GM19467 (cell line): ENCODE results near the gene MGAT5.

Experiments
- ATAC-seq: cut with Tn5 transposase; IDR thresholded peaks from one replicate; pipeline ENCODE4 v1.9.1; 2021; ENCODE audit warnings: mild to moderate bottlenecking, moderate library complexity; ENCODE audit not compliant: unreplicated experiment

Gene MGAT5

DNA sequence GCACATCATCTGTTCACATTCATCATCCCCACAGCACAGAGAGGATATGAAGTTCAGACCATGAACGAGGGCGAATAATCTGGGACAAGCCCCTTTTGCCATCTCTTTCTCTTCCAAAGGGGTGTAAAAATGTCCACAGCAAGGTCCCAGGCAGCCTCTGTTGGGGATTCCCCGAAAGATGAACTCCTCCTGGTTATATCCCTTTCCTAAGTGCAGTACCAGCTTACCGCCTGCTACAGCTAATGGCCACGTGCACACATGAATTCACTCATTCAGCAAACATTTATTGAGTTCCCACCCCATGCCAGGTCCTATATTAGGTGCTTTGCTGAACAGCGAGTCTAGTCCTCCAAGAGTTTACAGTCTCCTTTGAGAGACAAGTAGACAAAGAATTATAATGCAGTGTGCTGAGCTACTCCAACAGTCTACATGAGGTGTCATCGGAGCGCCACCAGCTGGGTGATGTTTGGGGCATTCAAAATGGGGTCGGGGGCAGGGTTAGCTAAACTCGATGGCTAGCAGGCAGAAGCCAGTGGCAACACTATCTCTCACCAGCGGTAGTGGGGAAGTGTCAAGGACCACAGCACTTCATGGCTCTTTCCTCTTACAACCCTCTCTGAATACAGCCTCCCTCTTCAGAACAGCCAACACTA, 236.0 kb downstream of the MGAT5 start:
- ATAC-seq: no peak

DNA sequence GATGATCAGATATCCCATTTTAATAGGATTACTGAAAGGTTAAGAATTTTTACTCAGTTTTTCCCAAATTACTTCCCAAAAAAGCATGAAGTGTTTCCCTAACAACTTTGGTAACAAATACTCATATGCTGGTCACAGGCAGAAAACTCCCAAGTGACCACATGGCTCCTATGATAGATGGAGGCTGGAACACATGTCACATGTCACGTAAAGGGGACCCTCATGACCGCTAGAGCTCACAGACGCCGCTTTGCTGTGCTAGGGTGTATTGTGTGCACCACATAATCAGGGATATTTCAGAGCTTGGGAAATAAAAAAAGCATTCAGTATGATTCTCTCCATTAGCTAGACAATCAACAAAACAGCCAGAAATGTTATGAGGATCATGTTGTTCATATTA, 236.7 kb downstream of the MGAT5 start:
- ATAC-seq: no peak

DNA sequence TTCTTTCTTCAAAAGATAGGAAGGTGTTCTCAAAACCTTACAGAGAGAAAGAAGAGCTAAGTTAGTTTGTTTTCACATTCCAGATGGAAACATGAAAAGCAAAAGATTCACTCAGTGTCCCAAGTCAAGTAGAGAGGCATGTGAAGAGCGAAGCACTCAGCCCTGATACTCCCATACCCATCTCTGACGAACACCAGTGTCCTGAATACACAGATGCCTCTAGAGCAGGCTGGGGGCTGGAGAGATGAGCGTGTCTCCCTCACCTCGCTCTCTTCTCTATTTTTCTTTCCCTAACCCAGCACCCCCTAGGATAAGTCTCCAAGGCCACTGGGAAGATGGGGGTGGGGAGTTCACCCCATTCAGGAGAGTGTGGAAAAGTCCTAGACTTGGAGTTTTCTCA, 237.2 kb downstream of the MGAT5 start:
- ATAC-seq: no peak

DNA sequence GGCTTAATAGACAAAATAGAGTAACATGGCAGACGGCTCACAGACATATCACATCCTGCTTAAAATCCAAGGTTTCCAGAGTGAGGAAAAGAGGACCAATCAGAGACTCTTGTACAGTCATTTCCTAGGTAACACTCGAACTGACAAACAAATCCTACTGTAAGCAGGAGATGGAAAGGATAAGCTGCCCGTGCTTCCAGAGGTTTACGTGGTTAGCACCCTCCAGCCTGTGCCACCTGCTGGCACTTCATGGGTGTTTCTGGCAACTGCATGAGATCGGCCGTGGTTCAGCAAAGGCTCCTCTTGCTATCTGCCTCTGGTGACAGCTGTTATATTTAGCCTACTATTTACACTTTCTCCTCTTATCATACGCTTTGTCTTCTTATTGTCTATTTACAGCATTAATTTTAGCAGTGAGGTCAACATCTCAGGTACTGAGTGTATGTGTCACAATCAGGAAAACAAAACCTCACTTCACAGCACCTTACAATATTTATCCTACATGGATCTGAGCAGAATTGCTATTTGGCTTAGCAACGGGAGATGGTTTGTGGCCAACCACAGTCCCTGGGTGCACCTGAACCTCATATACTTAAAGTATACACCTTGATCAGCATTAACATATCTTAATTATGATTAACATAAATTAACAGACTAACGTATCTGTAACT, 238.0 kb downstream of the MGAT5 start:
- ATAC-seq: no peak

DNA sequence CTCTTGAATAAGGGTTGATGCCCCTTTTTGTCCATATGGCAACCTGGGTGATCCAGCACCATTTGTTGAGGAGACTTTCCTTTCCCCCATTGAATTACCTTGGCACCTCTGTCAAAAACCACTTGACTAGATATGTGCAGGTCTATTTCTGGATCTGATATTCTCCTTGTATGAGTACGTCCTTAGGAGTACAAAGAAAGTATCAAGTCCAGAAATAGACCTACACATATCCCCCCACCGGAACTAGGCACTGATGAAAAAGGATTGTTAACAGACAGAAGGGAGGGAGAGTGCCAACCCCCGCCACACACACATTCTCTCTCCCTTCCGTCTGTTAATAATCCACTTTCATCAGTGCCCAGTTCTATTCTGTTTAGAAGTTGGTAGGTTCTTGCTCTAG, 239.9 kb downstream of the MGAT5 start:
- ATAC-seq: no peak

DNA sequence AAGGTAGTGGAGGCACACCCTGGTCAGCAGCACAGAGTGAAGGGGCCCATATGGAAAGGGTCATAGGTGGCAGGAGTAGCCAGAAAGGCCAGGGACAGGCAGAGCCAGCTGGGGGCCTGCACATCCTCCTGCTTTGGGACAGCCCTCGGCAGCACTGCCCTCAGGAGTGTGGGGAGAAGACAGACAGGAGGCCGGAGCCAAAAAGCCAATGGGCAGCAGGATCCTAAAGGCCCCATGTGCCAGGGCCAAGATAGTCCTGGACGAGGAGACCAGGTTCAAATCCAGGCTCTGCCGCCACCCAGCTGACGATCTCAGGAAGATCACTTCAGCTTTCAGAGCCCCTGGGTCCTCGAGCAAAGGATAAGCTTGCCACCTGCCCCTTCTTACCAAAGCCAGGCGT, 244.8 kb downstream of the MGAT5 start:
- ATAC-seq: no peak

DNA sequence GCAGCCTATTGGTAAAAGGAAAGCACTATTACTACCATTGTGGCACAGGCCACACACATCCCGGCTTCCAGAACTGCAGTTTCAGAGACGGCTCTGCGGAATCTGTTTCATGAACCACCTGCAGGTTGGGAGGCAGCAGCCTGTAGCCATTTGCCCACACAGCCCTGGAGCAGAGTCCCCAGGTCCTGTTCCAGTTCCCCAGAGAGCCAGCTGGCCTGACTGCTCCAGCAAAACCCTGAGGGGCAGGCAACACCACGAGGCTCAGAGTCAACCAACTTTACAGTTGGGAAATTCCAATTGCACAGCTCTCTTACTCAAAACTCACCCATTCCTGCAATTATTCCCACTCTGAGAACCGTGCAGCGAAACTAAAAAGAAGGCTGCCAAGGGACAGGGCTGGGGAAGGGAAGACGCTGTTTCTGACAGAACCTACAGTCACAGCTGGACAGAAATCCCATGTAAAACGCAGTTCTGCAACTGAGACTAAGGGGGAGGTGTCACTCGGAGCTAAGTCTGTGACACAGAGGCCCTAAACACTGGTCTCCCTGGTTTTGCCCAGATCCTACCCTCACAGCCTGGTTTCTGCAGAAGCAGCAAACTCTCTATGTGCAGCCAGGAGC, 245.5 kb downstream of the MGAT5 start:
- no peak for ATAC-seq

DNA sequence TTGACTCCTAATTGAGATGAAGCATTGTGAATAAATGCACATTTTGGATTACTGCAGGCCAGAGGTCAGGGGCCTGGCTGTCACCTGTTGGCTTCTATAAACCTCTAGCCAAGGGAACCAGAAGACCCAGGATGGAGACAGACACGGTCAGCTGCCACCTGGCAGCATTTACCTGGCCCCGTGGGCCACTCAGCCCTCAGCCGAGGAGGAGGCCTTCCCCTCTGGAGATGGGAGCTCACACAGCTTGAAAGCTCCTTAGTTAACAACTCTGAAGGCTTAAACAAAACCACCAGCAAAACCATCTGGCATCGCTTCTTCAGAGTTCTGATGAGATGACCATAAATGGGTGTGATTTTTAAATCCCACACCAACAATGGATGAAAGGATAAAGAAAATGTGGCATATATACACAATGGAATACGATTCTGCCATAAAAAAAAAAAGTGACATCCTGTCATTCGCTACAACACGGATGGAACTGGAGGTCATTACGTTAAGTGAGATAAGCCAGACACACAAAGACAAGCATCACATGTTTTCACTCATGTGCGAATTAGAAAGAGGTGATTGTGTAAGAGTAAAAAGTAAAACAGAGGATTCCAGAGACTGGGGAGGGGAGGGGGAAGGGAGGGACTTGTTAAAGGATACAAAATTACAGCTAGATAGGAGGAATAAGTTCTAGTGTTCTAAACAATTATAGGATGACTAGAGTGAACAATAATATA, 246.5 kb downstream of the MGAT5 start:
- ATAC-seq: no peak

DNA sequence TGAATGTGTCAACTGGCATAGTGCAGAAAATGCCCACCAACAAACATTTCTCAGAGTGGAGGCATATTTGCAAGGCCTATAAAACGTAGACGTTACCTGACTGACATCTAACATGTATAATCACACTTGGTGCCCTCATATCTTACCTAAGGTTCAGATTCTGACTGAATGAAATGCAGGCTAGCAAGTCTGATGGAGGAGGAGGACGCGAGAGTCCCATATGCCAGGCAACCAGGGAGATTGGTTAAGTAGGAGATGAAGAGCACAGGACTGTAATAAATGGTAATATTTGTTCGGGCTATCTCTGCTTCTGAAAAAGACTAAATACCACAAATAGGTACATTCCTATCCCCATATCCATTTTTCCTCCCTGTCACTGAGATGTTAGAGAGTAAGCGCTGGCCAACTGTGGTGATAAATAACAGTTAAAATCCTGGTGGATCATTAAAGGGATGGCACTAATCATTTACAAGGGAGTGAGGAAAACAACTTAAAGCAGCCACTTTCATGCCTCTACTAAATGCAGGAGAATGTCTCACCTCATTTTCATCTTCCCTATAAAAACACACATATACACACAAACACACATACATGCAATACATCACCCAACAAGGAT, 247.7 kb downstream of the MGAT5 start:
- no peak for ATAC-seq

DNA sequence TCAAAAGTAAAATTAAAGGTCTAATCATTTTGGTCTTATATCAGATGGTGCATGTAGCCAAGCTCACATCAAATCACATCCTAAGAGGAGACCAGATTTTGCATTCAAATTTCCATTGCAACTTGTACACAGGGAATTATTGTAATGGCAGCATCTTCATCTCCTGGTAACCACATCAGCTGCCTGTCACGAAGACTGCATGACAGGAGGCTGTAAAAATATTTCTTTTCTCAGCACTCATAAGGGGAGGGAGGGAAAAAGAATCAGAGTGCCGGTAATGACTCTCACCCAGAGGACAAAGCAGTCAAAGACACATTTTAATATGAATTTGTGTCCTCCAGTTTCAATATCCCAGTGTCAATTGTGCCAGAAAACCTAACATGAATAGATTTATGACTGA, 248.2 kb downstream of the MGAT5 start:
- ATAC-seq: no peak
